ENCODE measurements around the gene TAF12.

- TF ChIP-seq CTCF (IDR thresholded peaks at IDR 0.05) (no peak), POLR2AphosphoS5 (IDR thresholded peaks at IDR 0.05) (no peak), POLR2A (IDR thresholded peaks at IDR 0.05; ENCODE audit: low read depth) (no peak), EP300 (IDR thresholded peaks at IDR 0.05) (no peak)
Observed at GRCh38 chr1:28571911-28572310, 71.0 kb downstream of the TAF12 start.

Data from esophagus muscularis mucosa (tissue), 4 donors.